SK-N-SH (cell line): Measurements from ENCODE around the gene STUB1. TPM values are rescaled to one million over a fixed set of nuclear protein-coding genes. Genes with fewer than 3 reads are reported as not detected.

Experiments used
- CTCF ChIA-PET: fragments of 300-600, 350-600 bp; formaldehyde crosslinking; extraction: SDS; loops from one replicate; lab custom pipeline; 2021; lab: Yijun Ruan, JAX
- POLR2A ChIA-PET: fragments of 350-600 bp; sonication (Branson Sonifier 250); formaldehyde crosslinking; extraction: SDS; loops from one replicate; lab custom pipeline; 2020; ENCODE audit warnings: antibody characterized with exemption, inconsistent platforms; lab: Yijun Ruan, JAX
- DNase-seq: peaks from one replicate; pipeline ENCODE4 v3.0.0; 2012
- H2AFZ ChIP-seq: fragments of 200-600 bp; sonication (generic); 2 replicates; pipeline ENCODE4 v1.8.1; 2016; ENCODE audit warnings: antibody characterized with exemption, mild to moderate bottlenecking, low read depth
- H3F3A ChIP-seq: fragments of 200-600 bp; sonication (generic); replicated peaks from 2 replicates; pipeline ENCODE3; 2016; ENCODE audit warnings: antibody characterized with exemption, mild to moderate bottlenecking; ENCODE audit not compliant: insufficient read depth
- H3K27ac ChIP-seq, 2 experiments: fragments of 200-500 bp in 1 of 2; fragments of 200-600 bp in 1 of 2; sonication (Bioruptor generic) in 1 of 2; sonication (generic), shearing (Covaris generic) in 1 of 2; 2 replicates each; pipeline versions ENCODE4 v1.5.1 to v1.6.1; 2014 to 2016; ENCODE audit warnings: low read depth in 2 of 2, inconsistent platforms in 1 of 2, low read length in 1 of 2, mild to moderate bottlenecking in 1 of 2, mixed read lengths in 1 of 2
- H3K27me3 ChIP-seq: fragments of 200-600 bp; sonication (generic), shearing (Covaris generic); 2 replicates; pipeline ENCODE4 v1.6.1; 2016; ENCODE audit warnings: mixed run types; ENCODE audit not compliant: insufficient read depth
- H3K36me3 ChIP-seq, 2 experiments: fragments of 200-500 bp in 1 of 2; fragments of 200-600 bp in 1 of 2; sonication (Bioruptor generic) in 1 of 2; sonication (generic) in 1 of 2; replicated peaks in 1 of 2; 2 replicates each; pipeline versions ENCODE3 to v1.5.1; 2014 to 2016; ENCODE audit warnings: low read length in 1 of 2, mild to moderate bottlenecking in 1 of 2; ENCODE audit not compliant: insufficient read depth in 2 of 2, control insufficient read depth in 1 of 2
- H3K4me1 ChIP-seq, 2 experiments: fragments of 200-500 bp in 1 of 2; fragments of 200-600 bp in 1 of 2; sonication (Bioruptor generic) in 1 of 2; sonication (generic), shearing (Covaris generic) in 1 of 2; 2 replicates each; pipeline versions ENCODE4 v1.5.1 to v1.6.1; 2014 to 2016; ENCODE audit warnings: low read depth in 1 of 2, low read length in 1 of 2, mixed run types in 1 of 2; ENCODE audit not compliant: insufficient read depth in 2 of 2, control insufficient read depth in 1 of 2
- H3K4me2 ChIP-seq: fragments of 200-600 bp; sonication (generic), shearing (Covaris generic); 2 replicates; pipeline ENCODE4 v1.6.1; 2017; ENCODE audit warnings: mixed run types
- H3K4me3 ChIP-seq, 2 experiments: fragments of 200-500 bp in 1 of 2; fragments of 200-600 bp in 1 of 2; sonication (Bioruptor generic) in 1 of 2; sonication (generic), shearing (Covaris generic) in 1 of 2; 2 replicates each; pipeline versions ENCODE4 v1.5.1 to v1.8.1; 2014 to 2016; ENCODE audit warnings: low read depth in 2 of 2, inconsistent platforms in 1 of 2, low read length in 1 of 2, mild to moderate bottlenecking in 1 of 2, mixed read lengths in 1 of 2, moderate library complexity in 1 of 2
- H3K79me2 ChIP-seq: fragments of 200-600 bp; sonication (generic); 2 replicates; pipeline ENCODE4 v1.8.1; 2017; ENCODE audit warnings: mild to moderate bottlenecking; ENCODE audit not compliant: insufficient read depth
- H3K9ac ChIP-seq: fragments of 200-600 bp; sonication (generic); 2 replicates; pipeline ENCODE4 v1.6.1; 2017; ENCODE audit warnings: mixed run types
- H3K9me2 ChIP-seq: fragments of 200-600 bp; sonication (generic); 2 replicates; pipeline ENCODE4 v1.6.1; 2017; ENCODE audit warnings: mixed run types
- H3K9me3 ChIP-seq: fragments of 200-600 bp; sonication (generic); 2 replicates; pipeline ENCODE4 v1.6.1; 2017; ENCODE audit warnings: mixed run types, mild to moderate bottlenecking, moderate library complexity
- H4K20me1 ChIP-seq: fragments of 200-600 bp; sonication (generic); 2 replicates; pipeline ENCODE4 v1.6.1; 2017; ENCODE audit warnings: mild to moderate bottlenecking, mixed run types; ENCODE audit not compliant: insufficient read depth
- FOSL2 ChIP-seq: IDR thresholded peaks from 2 replicates; pipeline ENCODE4 v1.4.0; 2012; ENCODE audit warnings: low read depth, mild to moderate bottlenecking, moderate library complexity, borderline replicate concordance
- FOXM1 ChIP-seq: IDR thresholded peaks from 2 replicates; pipeline ENCODE4 v1.4.0; 2012; ENCODE audit warnings: low read depth, mild to moderate bottlenecking
- GATA2 ChIP-seq: sonication (generic); formaldehyde crosslinking; IDR thresholded peaks from 2 replicates; pipeline ENCODE4 v1.5.0; 2020; ENCODE audit warnings: mild to moderate bottlenecking, missing genetic modification reagents
- JUND ChIP-seq: IDR thresholded peaks from 2 replicates; pipeline ENCODE4 v1.4.0; 2012
- POLR2AphosphoS5 ChIP-seq: IDR thresholded peaks from 2 replicates; pipeline ENCODE4 v1.6.1; 2012; ENCODE audit warnings: low read depth, low read length
- RAD21 ChIP-seq: IDR thresholded peaks from 2 replicates; pipeline ENCODE4 v1.6.1; 2012; ENCODE audit warnings: mild to moderate bottlenecking, low read length
- RCOR1 ChIP-seq: fragments of 150-350 bp; IDR thresholded peaks from 2 replicates; pipeline ENCODE4 v1.6.1; 2017; ENCODE audit warnings: antibody characterized with exemption, low read length
- RFX5 ChIP-seq: IDR thresholded peaks from 2 replicates; pipeline ENCODE4 v1.6.1; 2012; ENCODE audit warnings: mild to moderate bottlenecking, improper control_type of control experiment, low read length
- RXRA ChIP-seq: IDR thresholded peaks from 2 replicates; pipeline ENCODE4 v1.4.0; 2012; ENCODE audit warnings: low read depth, mild to moderate bottlenecking, borderline replicate concordance
- SIN3A ChIP-seq: IDR thresholded peaks from 2 replicates; pipeline ENCODE4 v1.6.1; 2012; ENCODE audit warnings: low read depth, mild to moderate bottlenecking, low read length, moderate library complexity, borderline replicate concordance
- SMC3 ChIP-seq: IDR thresholded peaks from 2 replicates; pipeline ENCODE4 v1.6.1; 2012; ENCODE audit warnings: low read depth, low read length, improper control_type of control experiment
- TEAD4 ChIP-seq: IDR thresholded peaks from 2 replicates; pipeline ENCODE4 v1.4.0; 2012; ENCODE audit warnings: mild to moderate bottlenecking, borderline replicate concordance; ENCODE audit not compliant: insufficient read depth
- WGBS: methylation state at CpG from one replicate; pipeline ENCODE4 v1.1.6; 2017; ENCODE audit warnings: low lambda C conversion rate; 5-methylcytosine and 5-hydroxymethylcytosine counted together
- polyA plus RNA-seq, 3 experiments: library from polyadenylated mRNA; depleted of rRNA; stranded (reverse); fragments of >200 nt; gene quantifications; 2 replicates each; pipeline ENCODE4 v1.2.3, GENCODE V29; 2012
- TF ChIP-seq, protein P1 (sequence below): fragments of 200-600 bp; sonication (generic); IDR thresholded peaks from 2 replicates; pipeline ENCODE4 v1.6.1; 2017; ENCODE audit warnings: antibody characterized with exemption, mild to moderate bottlenecking, moderate library complexity
- TF ChIP-seq, protein P2 (sequence below): fragments of 150-350 bp; IDR thresholded peaks from 2 replicates; pipeline ENCODE4 v1.6.1; 2016; ENCODE audit warnings: mild to moderate bottlenecking, low read depth, low read length

STUB1 gene
- polyA plus RNA-seq, 1 of the 3 experiments (the other 2 are of a cell fraction): 323 TPM

DNA sequence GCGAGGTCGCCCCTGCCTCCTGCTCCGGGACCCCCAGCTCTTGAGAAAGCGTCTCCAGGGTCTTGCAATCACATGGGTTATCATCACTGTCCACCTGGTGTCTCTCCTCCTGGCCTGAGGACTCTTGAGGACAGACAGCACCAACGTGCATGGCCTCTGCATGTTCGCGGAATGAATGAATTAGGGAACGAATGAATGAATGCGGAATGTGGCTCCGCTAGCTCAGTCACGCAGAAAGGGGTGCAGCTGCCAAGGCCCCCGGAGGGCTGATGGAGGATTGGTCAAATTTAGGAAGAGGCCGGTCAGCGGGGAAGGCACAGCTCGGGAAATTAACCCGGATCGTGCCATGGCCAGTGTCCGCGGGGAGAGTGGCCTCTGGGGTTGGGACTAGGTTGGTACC lies 22.1 kb downstream of the STUB1 start:
- Histone ChIP-seq H3K27me3 (no peaks in the 10 kb centered on the region), H4K20me1 (peaks cover 59% of the 10 kb centered on the region), H3K27ac (no peak overlapping the region), H3K36me3 (no peaks in the 10 kb centered on the region), H2AFZ (no peak overlapping the region), H3K4me2 (no peak overlapping the region), H3K79me2 (peaks cover 67% of the 10 kb centered on the region), H3K4me1 (peaks cover 4 to 19% of the 10 kb centered on the region in 2 experiments; a peak in 1 of 4 replicates), H3K9me3 (no peaks in the 10 kb centered on the region), H3K4me3 (no peak overlapping the region), H3K9me2 (no peaks in the 10 kb centered on the region), H3K9ac (no peak overlapping the region), H3F3A (peaks cover 5% of the 10 kb centered on the region)
- CTCF ChIA-PET: interaction anchor here (0.8 to 22.4 kb wide), 9 partner anchors 8 to 355 kb away, joined by 3 to 358 read pairs (median 4); partner anchors contain the start of genes ANTKMT, CCDC78, HAGHL and METRN
- no peak for DNase-seq
- POLR2A ChIA-PET: interaction anchor here (0.6 kb wide), 1 partner anchor 48 kb away, joined by 3 read pairs; no protein-coding TSS in a partner anchor
- WGBS: 82% methylated on average over 19 of the region's 19 CpGs
- TF ChIP-seq RXRA (no peak), TEAD4 (no peak)

DNA sequence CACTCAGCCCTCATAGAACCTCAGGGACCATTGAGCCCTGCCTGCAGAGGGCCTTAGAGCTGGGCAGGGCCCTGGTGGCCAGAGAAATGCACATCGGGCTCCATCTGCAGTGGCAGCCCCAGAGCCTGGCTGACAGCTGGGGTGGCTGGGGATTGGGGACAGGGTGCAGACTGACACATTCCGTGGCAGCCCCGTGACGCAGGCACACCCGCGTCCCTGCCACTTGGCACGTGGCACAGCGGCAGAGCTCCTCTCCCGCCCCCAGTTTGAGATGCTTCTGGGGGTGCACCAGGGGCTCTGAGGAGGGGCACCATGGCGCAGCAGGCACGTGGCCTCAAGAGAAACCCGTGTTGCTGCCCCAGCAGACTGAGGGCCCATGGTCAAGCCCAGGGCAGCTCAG lies 23.2 kb downstream of the STUB1 start:
- ChIA-PET CTCF (interaction anchor here (0.7 to 22.4 kb wide), 10 partner anchors 10 to 79 kb away, joined by 3 to 358 read pairs (median 4); partner anchors contain the start of genes ANTKMT, CCDC78, CIAO3 and HAGHL), POLR2A (interaction anchor here (2.0 kb wide), 1 partner anchor 13 kb away, joined by 7 read pairs; the partner anchor contains the start of gene WDR24)
- TF ChIP-seq RFX5: no peak
- no peak for TF ChIP-seq TEAD4
- no peak for TF ChIP-seq GATA2 (CRISPR knock-in tag)
- TF ChIP-seq, protein P1, sequence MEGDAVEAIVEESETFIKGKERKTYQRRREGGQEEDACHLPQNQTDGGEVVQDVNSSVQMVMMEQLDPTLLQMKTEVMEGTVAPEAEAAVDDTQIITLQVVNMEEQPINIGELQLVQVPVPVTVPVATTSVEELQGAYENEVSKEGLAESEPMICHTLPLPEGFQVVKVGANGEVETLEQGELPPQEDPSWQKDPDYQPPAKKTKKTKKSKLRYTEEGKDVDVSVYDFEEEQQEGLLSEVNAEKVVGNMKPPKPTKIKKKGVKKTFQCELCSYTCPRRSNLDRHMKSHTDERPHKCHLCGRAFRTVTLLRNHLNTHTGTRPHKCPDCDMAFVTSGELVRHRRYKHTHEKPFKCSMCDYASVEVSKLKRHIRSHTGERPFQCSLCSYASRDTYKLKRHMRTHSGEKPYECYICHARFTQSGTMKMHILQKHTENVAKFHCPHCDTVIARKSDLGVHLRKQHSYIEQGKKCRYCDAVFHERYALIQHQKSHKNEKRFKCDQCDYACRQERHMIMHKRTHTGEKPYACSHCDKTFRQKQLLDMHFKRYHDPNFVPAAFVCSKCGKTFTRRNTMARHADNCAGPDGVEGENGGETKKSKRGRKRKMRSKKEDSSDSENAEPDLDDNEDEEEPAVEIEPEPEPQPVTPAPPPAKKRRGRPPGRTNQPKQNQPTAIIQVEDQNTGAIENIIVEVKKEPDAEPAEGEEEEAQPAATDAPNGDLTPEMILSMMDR: no peak
- TF ChIP-seq POLR2AphosphoS5: no peak
- TF ChIP-seq JUND: no peak
- TF ChIP-seq RAD21: no peak
- no peak for TF ChIP-seq RXRA
- TF ChIP-seq, protein P2, sequence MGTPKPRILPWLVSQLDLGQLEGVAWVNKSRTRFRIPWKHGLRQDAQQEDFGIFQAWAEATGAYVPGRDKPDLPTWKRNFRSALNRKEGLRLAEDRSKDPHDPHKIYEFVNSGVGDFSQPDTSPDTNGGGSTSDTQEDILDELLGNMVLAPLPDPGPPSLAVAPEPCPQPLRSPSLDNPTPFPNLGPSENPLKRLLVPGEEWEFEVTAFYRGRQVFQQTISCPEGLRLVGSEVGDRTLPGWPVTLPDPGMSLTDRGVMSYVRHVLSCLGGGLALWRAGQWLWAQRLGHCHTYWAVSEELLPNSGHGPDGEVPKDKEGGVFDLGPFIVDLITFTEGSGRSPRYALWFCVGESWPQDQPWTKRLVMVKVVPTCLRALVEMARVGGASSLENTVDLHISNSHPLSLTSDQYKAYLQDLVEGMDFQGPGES: no peak
- no peak for TF ChIP-seq SIN3A
- no peak for TF ChIP-seq SMC3
- no peak for TF ChIP-seq RCOR1
- TF ChIP-seq FOSL2: no peak
- TF ChIP-seq FOXM1: no peak
- H3F3A ChIP-seq: peaks cover 5% of the 10 kb centered on the region
- H3K79me2 ChIP-seq: peaks cover 60% of the 10 kb centered on the region
- 50% methylated on average over 1 of the region's 12 CpGs for WGBS
- no peak overlapping the region for H3K4me2 ChIP-seq
- peaks cover 4 to 19% of the 10 kb centered on the region in 2 experiments; a peak in 1 of 4 replicates for H3K4me1 ChIP-seq
- no peak overlapping the region for H3K9ac ChIP-seq
- no peaks in the 10 kb centered on the region for H3K9me3 ChIP-seq
- H3K36me3 ChIP-seq: no peaks in the 10 kb centered on the region
- no peak overlapping the region for H3K4me3 ChIP-seq
- no peak for DNase-seq
- no peaks in the 10 kb centered on the region for H3K27me3 ChIP-seq
- peaks cover 59% of the 10 kb centered on the region for H4K20me1 ChIP-seq
- no peaks in the 10 kb centered on the region for H3K9me2 ChIP-seq
- H2AFZ ChIP-seq: no peak overlapping the region
- no peak overlapping the region for H3K27ac ChIP-seq
